Stimulated activated CD4-positive, alpha-beta T cell treated with anti-CD3 and anti-CD28 coated beads, TNF-alpha, amount 100 ng/mL, for 48 hours (primary cell): ENCODE results near the gene GGCT.
"Not testable (repeated sequence)": the region's sequence is repeated elsewhere in the genome, so short reads cannot be mapped to it uniquely, and the experiment has no call there.

Source experiments
- DNase-seq, 3 donors: peaks; one replicate each; pipeline ENCODE4 v3.0.0-alpha.2; 2020; ENCODE audit warnings: low read depth in 3 of 3

GGCT gene

GRCh38 chr7:30515761-30516160, 11.1 kb upstream of the GGCT start:
- DNase-seq: no peak

- DNase-seq: no peak
Observed at GRCh38 chr7:30514776-30515175, 10.1 kb upstream of the GGCT start.

- no peak for DNase-seq
Observed at GRCh38 chr7:30514177-30514576, 9.5 kb upstream of the GGCT start.

GRCh38 chr7:30513762-30514161, 9.1 kb upstream of the GGCT start:
- DNase-seq: no peak

- no peak for DNase-seq
Observed at GRCh38 chr7:30511973-30512662, 7.5 kb upstream of the GGCT start.

- no peak for DNase-seq
Observed at GRCh38 chr7:30511494-30511893, 6.9 kb upstream of the GGCT start.

- no peak for DNase-seq
Observed at GRCh38 chr7:30510124-30511075, 5.8 kb upstream of the GGCT start.

GRCh38 chr7:30509171-30509857, 4.7 kb upstream of the GGCT start:
- DNase-seq: not testable (repeated sequence)

GRCh38 chr7:30507346-30507900, 2.8 kb upstream of the GGCT start:
- not testable (repeated sequence) for DNase-seq

GRCh38 chr7:30505174-30505697, 607 bp upstream of the GGCT start:
- no peak for DNase-seq

- no peak for DNase-seq
Observed at GRCh38 chr7:30503274-30504212, 1.1 kb downstream of the GGCT start.

- no peak for DNase-seq
Observed at GRCh38 chr7:30502470-30503251, 2.0 kb downstream of the GGCT start.

- no peak for DNase-seq
Observed at GRCh38 chr7:30501264-30501663, 3.4 kb downstream of the GGCT start.

GRCh38 chr7:30493228-30493627, 11.4 kb downstream of the GGCT start:
- DNase-seq: no peak

GRCh38 chr7:30491417-30491816, 13.2 kb downstream of the GGCT start:
- no peak for DNase-seq

- DNase-seq: no peak
Observed at GRCh38 chr7:30487371-30487770, 17.3 kb downstream of the GGCT start.

- no peak for DNase-seq
Observed at GRCh38 chr7:30485667-30486066, 19.0 kb downstream of the GGCT start.

GRCh38 chr7:30481416-30481815, 23.2 kb downstream of the GGCT start:
- DNase-seq: not testable (repeated sequence)

- no peak for DNase-seq
Observed at GRCh38 chr7:30479202-30480120, 25.2 kb downstream of the GGCT start.
